ENCODE measurements around the gene C1QBP.

GRCh38 chr17:5468075-5468473 lies 29.1 kb upstream of the C1QBP start:
- no peak for TF ChIP-seq POLR2A (IDR thresholded peaks at IDR 0.05)
- TF ChIP-seq CTCF (IDR thresholded peaks at IDR 0.05), result no peak
